ENCODE data around the gene CBX7. TPM values are rescaled to one million over a fixed set of nuclear protein-coding genes. Genes with fewer than 3 reads are reported as not detected.

CBX7 gene
- total RNA-seq, 1 experiment from 2014 or later = 3.7 TPM

GRCh38 chr22:39115570-39115969, 36.9 kb downstream of the CBX7 start:
- Histone ChIP-seq H2AFZ (ENCODE audit: low read length) (no peak overlapping the region), H3K23me2 (ENCODE audit: insufficient read length, low read depth, low read length, poor library complexity, severe bottlenecking) (no peaks in the 10 kb centered on the region), H3K79me2 (ENCODE audit: insufficient read depth, low read length) (no peaks in the 10 kb centered on the region), H3K9ac (ENCODE audit: extremely low read depth, insufficient read length, low read length) (no peak overlapping the region), H3K79me1 (ENCODE audit: insufficient read depth, low read depth, low read length, poor library complexity, severe bottlenecking) (no peaks in the 10 kb centered on the region), H3K4me1 (ENCODE audit: insufficient read depth, low read length) (peaks cover 5% of the 10 kb centered on the region; the same call in 1 of the 2 replicates), H3K4ac (ENCODE audit: low read depth, low read length) (no peak overlapping the region), H3K18ac (ENCODE audit: insufficient read length, low read depth, low read length) (no peak overlapping the region), H2BK15ac (ENCODE audit: low read depth, low read length) (no peak overlapping the region), H3K9me3 (ENCODE audit: control insufficient read depth, low read depth, low read length) (no peaks in the 10 kb centered on the region), H4K20me1 (ENCODE audit: control insufficient read depth, insufficient read depth, insufficient read length) (no peaks in the 10 kb centered on the region), H4K8ac (replicated peaks; ENCODE audit: insufficient read length, low read depth, low read length) (no peak overlapping the region), H2BK12ac (ENCODE audit: insufficient read length, low read depth, low read length) (no peak overlapping the region), H2BK20ac (ENCODE audit: low read depth, low read length, poor library complexity, severe bottlenecking) (no peak overlapping the region), H3K27me3 (ENCODE audit: insufficient read depth, low read length) (peaks cover 2% of the 10 kb centered on the region; the same call in 1 of the 2 replicates), H2AK5ac (ENCODE audit: insufficient read length, low read length) (no peak overlapping the region), H4K91ac (ENCODE audit: insufficient read length, low read depth, low read length) (no peak overlapping the region), H3K23ac (ENCODE audit: insufficient read length, low read depth, low read length) (no peak overlapping the region), H3K14ac (ENCODE audit: insufficient read depth, low read length) (no peak overlapping the region), H3K4me2 (ENCODE audit: insufficient read depth, insufficient read length, low read length) (no peak overlapping the region), H3K27ac (ENCODE audit: insufficient read length, low read depth, low read length) (no peak overlapping the region), H3T11ph (ENCODE audit: low read length) (no peak overlapping the region), H2BK5ac (ENCODE audit: insufficient read length, low read length) (no peak overlapping the region), H4K5ac (ENCODE audit: insufficient read length, low read depth, low read length) (no peak overlapping the region), H2BK120ac (ENCODE audit: low read depth, low read length, poor library complexity, severe bottlenecking) (no peak overlapping the region), H3K56ac (ENCODE audit: insufficient read length, low read depth, low read length) (no peak overlapping the region)
- WGBS (ENCODE audit: extremely low coverage, insufficient read length, low lambda C conversion rate) = no CpG with 5 or more reads among the region's 2 CpGs
- peaks cover 0 to 5% of the 10 kb centered on the region in 2 experiments; a peak in 1 of 5 replicates for H3K9me3 Mint-ChIP-seq
- H3K36me3 Mint-ChIP-seq (ENCODE audit: insufficient read depth in 1 of 3, low read depth in 3 of 3) = no peaks in the 10 kb centered on the region
- H3K27ac Mint-ChIP-seq = no peak overlapping the region
- H3K4me1 Mint-ChIP-seq = peaks cover 47 to 53% of the 10 kb centered on the region in 2 experiments
- H3K4me3 Mint-ChIP-seq = no peak overlapping the region
- no peak for DNase-seq
- no peak for TF ChIP-seq CTCF (conservative IDR thresholded peaks at IDR 0.05)
- H3K27me3 Mint-ChIP-seq (ENCODE audit: low read depth) = peaks cover 15% of the 10 kb centered on the region

Data from H9 (cell line).